DND-41 (cell line): ENCODE measurements around the gene SERPINC1.
"Not testable (repeated sequence)": the region's sequence is repeated elsewhere in the genome, so short reads cannot be mapped to it uniquely, and the experiment has no call there.

Experiments used
- ATAC-seq: fragments of 200-7000 bp; cut with Tn5 transposase; 3 replicates; pipeline ENCODE4 v1.9.1; 2021; ENCODE audit warnings: low read depth; ENCODE audit not compliant: insufficient read depth
- DNase-seq: peaks from one replicate; pipeline ENCODE4 v3.0.0-alpha.2; 2020
- H2AFZ ChIP-seq: 2 replicates; pipeline ENCODE4 v1.6.0; 2012; ENCODE audit warnings: low read depth, low read length
- H3K27ac ChIP-seq: 2 replicates; pipeline ENCODE4 v1.5.1; 2012; ENCODE audit warnings: low read length, inconsistent platforms
- H3K27me3 ChIP-seq: fragments of 200-600 bp; sonication (generic); 2 replicates; pipeline ENCODE4 v1.6.0; 2012; ENCODE audit warnings: low read length, mild to moderate bottlenecking, inconsistent platforms; ENCODE audit not compliant: insufficient read depth, poor library complexity
- H3K36me3 ChIP-seq: 2 replicates; pipeline ENCODE4 v1.5.1; 2012; ENCODE audit warnings: low read length, inconsistent platforms; ENCODE audit not compliant: insufficient read depth
- H3K4me1 ChIP-seq: 2 replicates; pipeline ENCODE4 v1.5.1; 2012; ENCODE audit warnings: mild to moderate bottlenecking, low read length; ENCODE audit not compliant: insufficient read depth
- H3K4me2 ChIP-seq: 2 replicates; pipeline ENCODE4 v1.6.0; 2012; ENCODE audit warnings: mild to moderate bottlenecking, moderate library complexity, low read length, inconsistent platforms; ENCODE audit not compliant: insufficient read depth
- H3K4me3 ChIP-seq, 2 experiments: fragments of 200-600 bp in 1 of 2; shearing (Covaris generic) in 1 of 2; 2 replicates each; pipeline ENCODE4 v1.5.1; 2012 to 2016; ENCODE audit warnings: inconsistent platforms in 2 of 2, low read length in 2 of 2, mild to moderate bottlenecking in 2 of 2, low read depth in 1 of 2, moderate library complexity in 1 of 2
- H3K79me2 ChIP-seq: 2 replicates; pipeline ENCODE4 v1.6.0; 2012; ENCODE audit warnings: low read length, inconsistent platforms; ENCODE audit not compliant: insufficient read depth
- H3K9ac ChIP-seq: 2 replicates; pipeline ENCODE4 v1.6.0; 2012; ENCODE audit warnings: low read depth, mild to moderate bottlenecking, inconsistent platforms, low read length, moderate library complexity
- H3K9me3 ChIP-seq: 2 replicates; pipeline ENCODE4 v1.5.1; 2012; ENCODE audit warnings: low read length, moderate library complexity, mild to moderate bottlenecking, inconsistent platforms; ENCODE audit not compliant: insufficient read depth, severe bottlenecking
- H4K20me1 ChIP-seq: 2 replicates; pipeline ENCODE4 v1.6.0; 2012; ENCODE audit warnings: low read length; ENCODE audit not compliant: insufficient read depth
- CTCF ChIP-seq: IDR thresholded peaks from 2 replicates; pipeline ENCODE4 v1.5.1; 2012; ENCODE audit warnings: borderline replicate concordance, low read length, moderate library complexity, mild to moderate bottlenecking; ENCODE audit not compliant: poor library complexity, severe bottlenecking; ENCODE audit errors: extremely low read depth
- EZH2 ChIP-seq: IDR thresholded peaks from 3 replicates; pipeline ENCODE4 v1.6.1; 2012; ENCODE audit warnings: borderline replicate concordance, low read depth, mild to moderate bottlenecking, moderate library complexity, low read length, inconsistent platforms; ENCODE audit not compliant: severe bottlenecking

SERPINC1 gene

DNA sequence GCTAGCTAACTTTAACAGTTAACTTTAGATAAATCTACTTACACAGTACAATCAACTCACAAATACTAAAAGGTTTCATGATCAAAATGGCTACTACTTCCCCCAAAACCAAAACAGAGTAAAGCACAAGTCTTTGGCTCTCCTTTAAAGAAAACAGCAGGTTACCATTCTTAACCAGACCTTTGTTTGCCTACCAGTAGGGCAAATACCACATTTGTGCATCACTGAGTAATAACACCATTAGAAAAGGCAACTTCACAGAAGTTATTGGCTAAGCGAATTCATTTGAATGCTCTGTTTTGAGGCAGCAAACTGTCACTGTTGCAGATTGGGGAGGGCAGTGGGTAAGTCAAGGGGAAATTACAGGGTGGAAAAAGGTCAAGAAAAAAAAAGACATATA lies 17.3 kb upstream of the SERPINC1 start:
- no peak overlapping the region for H3K4me3 ChIP-seq
- H3K27ac ChIP-seq: no peak overlapping the region
- H3K4me2 ChIP-seq: no peak overlapping the region
- no peak for DNase-seq
- no peaks in the 10 kb centered on the region for H4K20me1 ChIP-seq
- ATAC-seq: no peak
- H3K27me3 ChIP-seq: no peaks in the 10 kb centered on the region
- H3K36me3 ChIP-seq: peaks cover 47% of the 10 kb centered on the region
- H2AFZ ChIP-seq: no peak overlapping the region
- TF ChIP-seq EZH2 (no peak), CTCF (no peak)
- H3K9ac ChIP-seq: no peak overlapping the region
- H3K9me3 ChIP-seq: no peaks in the 10 kb centered on the region
- no peaks in the 10 kb centered on the region for H3K4me1 ChIP-seq
- H3K79me2 ChIP-seq: no peaks in the 10 kb centered on the region

DNA sequence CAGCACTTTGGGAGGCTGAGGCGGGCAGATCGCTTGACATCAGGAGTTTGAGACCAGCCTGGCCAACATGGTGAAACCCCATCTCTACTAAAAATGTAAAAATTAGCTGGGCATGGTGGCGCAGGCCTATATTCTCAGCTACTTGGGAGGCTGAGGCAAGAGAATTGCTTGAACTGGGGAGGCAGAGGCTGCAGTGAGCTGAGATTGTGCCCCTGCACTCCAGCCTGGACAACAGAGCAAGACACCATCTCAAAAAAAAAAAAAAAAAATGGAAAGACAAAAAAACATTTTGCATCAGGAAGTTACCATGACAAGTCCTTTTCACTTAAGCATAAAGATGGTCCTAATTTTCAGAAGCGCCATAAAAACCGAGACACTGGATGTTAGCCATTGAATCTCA lies 13.4 kb upstream of the SERPINC1 start:
- not testable (repeated sequence) for H3K4me3 ChIP-seq, H2AFZ ChIP-seq, H3K4me1 ChIP-seq, DNase-seq, H3K9me3 ChIP-seq, H3K27ac ChIP-seq, H3K9ac ChIP-seq, H3K27me3 ChIP-seq, H3K4me2 ChIP-seq, H4K20me1 ChIP-seq, ATAC-seq, H3K79me2 ChIP-seq
- peaks cover 16% of the 10 kb centered on the region; the same call in 1 of the 2 replicates for H3K36me3 ChIP-seq

GRCh38 chr1:173925306-173926242 lies 8.4 kb upstream of the SERPINC1 start:
- Histone ChIP-seq H3K4me2 (no peak overlapping the region), H3K27me3 (no peaks in the 10 kb centered on the region), H3K4me3 (no peak overlapping the region), H3K79me2 (no peaks in the 10 kb centered on the region), H2AFZ (no peak overlapping the region), H4K20me1 (no peaks in the 10 kb centered on the region), H3K9me3 (no peaks in the 10 kb centered on the region), H3K36me3 (no peaks in the 10 kb centered on the region), H3K27ac (no peak overlapping the region), H3K4me1 (no peaks in the 10 kb centered on the region), H3K9ac (no peak overlapping the region)
- DNase-seq: no peak
- TF ChIP-seq EZH2: no peak
- no peak for ATAC-seq

DNA sequence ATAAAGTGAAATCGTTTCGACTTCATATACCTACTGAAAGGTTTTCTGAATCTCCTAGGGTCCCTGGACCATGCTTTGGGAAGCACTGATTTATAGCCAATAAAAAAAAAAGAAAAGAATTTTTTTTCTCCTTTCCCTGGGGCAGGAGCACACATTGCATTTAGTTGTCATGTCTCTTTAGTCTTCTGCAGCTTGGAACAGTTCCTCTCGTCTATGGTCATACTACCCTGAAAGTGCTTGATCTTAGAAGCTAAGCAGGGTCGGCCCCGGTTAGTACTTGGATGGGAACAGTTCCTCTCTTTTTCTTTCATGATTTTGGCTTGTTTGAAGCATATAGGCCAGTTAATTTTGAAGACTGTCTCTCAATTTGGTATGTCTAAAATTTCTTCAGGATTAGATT lies 3.7 kb upstream of the SERPINC1 start:
- ATAC-seq: no peak

More for the DNA sequence above, 3.7 kb upstream of the SERPINC1 start:
- no peaks in the 10 kb centered on the region for H3K27me3 ChIP-seq
- no peaks in the 10 kb centered on the region for H4K20me1 ChIP-seq
- no peak overlapping the region for H3K27ac ChIP-seq
- H3K79me2 ChIP-seq: no peaks in the 10 kb centered on the region
- no peak overlapping the region for H3K9ac ChIP-seq
- no peak overlapping the region for H3K4me2 ChIP-seq
- H3K9me3 ChIP-seq: no peaks in the 10 kb centered on the region
- DNase-seq: no peak
- no peaks in the 10 kb centered on the region for H3K4me1 ChIP-seq
- H2AFZ ChIP-seq: no peak overlapping the region
- H3K4me3 ChIP-seq: no peak overlapping the region
- TF ChIP-seq EZH2 (no peak), CTCF (no peak)
- no peaks in the 10 kb centered on the region for H3K36me3 ChIP-seq
